Spleen (tissue), 11 donors: Measurements from ENCODE around the gene CIITA. TPM values are rescaled to one million over a fixed set of nuclear protein-coding genes. Genes with fewer than 3 reads are reported as not detected.

Experiments
- DNase-seq: peaks from one replicate; pipeline ENCODE4 v3.0.0-alpha.2; 2020
- H3K27ac ChIP-seq, 8 donors: fragments of 200-600 bp; sonication (generic) in 7 of 8; 1 replicate in 4 of 8; 2 replicates in 4 of 8; pipeline versions ENCODE4 v1.5.0 to v1.8.0; 2016 to 2021; ENCODE audit warnings: inconsistent platforms in 4 of 8, mild to moderate bottlenecking in 4 of 8, moderate library complexity in 1 of 8
- H3K27me3 ChIP-seq, 7 donors: fragments of 200-600 bp; sonication (generic) in 6 of 7; replicated peaks in 1 of 7; 1 replicate in 4 of 7; 2 replicates in 3 of 7; pipeline versions ENCODE4 v1.5.0 to v1.8.0; 2016 to 2021; ENCODE audit warnings: inconsistent platforms in 3 of 7, mild to moderate bottlenecking in 1 of 7
- H3K36me3 ChIP-seq, 6 donors: fragments of 200-600 bp; sonication (generic) in 5 of 6; 1 replicate in 4 of 6; 2 replicates in 2 of 6; pipeline versions ENCODE4 v1.5.0 to v1.8.0; 2016 to 2021; ENCODE audit warnings: inconsistent platforms in 2 of 6
- H3K4me1 ChIP-seq, 6 donors: fragments of 200-600 bp; sonication (generic) in 5 of 6; 1 replicate in 3 of 6; 2 replicates in 3 of 6; pipeline versions ENCODE4 v1.5.0 to v1.8.0; 2016 to 2021; ENCODE audit warnings: inconsistent platforms in 3 of 6
- H3K4me3 ChIP-seq, 8 donors: fragments of 200-600 bp; sonication (generic) in 7 of 8; 1 replicate in 4 of 8; 2 replicates in 4 of 8; pipeline versions ENCODE4 v1.5.0 to v1.8.0; 2016 to 2021; ENCODE audit warnings: inconsistent platforms in 4 of 8, mild to moderate bottlenecking in 4 of 8, moderate library complexity in 2 of 8
- H3K9me3 ChIP-seq, 8 donors: fragments of 200-600 bp; sonication (generic) in 7 of 8; 1 replicate in 4 of 8; 2 replicates in 4 of 8; pipeline versions ENCODE4 v1.5.0 to v1.8.0; 2016 to 2021; ENCODE audit warnings: inconsistent platforms in 4 of 8
- CTCF ChIP-seq, 11 experiments: fragments of 200-600 bp in 7 of 11; fragments of 450-650 bp in 4 of 11; sonication (generic) in 4 of 11; IDR thresholded peaks in 8 of 11; conservative IDR thresholded peaks in 3 of 11; 1 replicate in 7 of 11; 2 replicates in 4 of 11; pipeline versions ENCODE4 v1.4.0 to v1.8.0; 2016 to 2021; ENCODE audit warnings: antibody characterized with exemption in 11 of 11, inconsistent platforms in 4 of 11, mild to moderate bottlenecking in 1 of 11
- POLR2A ChIP-seq, 3 donors: fragments of 450-650 bp; IDR thresholded peaks; one replicate each; pipeline ENCODE4 v1.5.1; 2017; ENCODE audit warnings: antibody characterized with exemption in 3 of 3, mild to moderate bottlenecking in 1 of 3
- POLR2AphosphoS5 ChIP-seq, 3 donors: sonication (generic); formaldehyde crosslinking; IDR thresholded peaks; one replicate each; pipeline ENCODE4 v1.5.1; 2017; ENCODE audit warnings: antibody characterized with exemption in 3 of 3
- WGBS, 5 donors: extraction: QIAGEN DNeasy Blood & Tissue Kit in 3 of 5; methylation state at CpG; one replicate each; pipeline versions ENCODE4 v1.1.5 to v1.1.7; 2013 to 2018; 5-methylcytosine and 5-hydroxymethylcytosine counted together
- intact Hi-C: fragments of 100-400 bp; cut with DNase I; formaldehyde crosslinking; loops from one replicate; pipeline ENCODE4 v1.15.0; 2023; ENCODE audit warnings: low total_unique reads
- polyA plus RNA-seq, 3 donors: library from polyadenylated mRNA; stranded (reverse); fragments of 200-250 nt; gene quantifications; one replicate each; pipeline ENCODE4 v1.2.1, GENCODE V29; 2013
- total RNA-seq, 7 donors: library from RNA; depleted of rRNA in 3 of 7; stranded (reverse); fragments of >200 nt in 3 of 7; fragmentation: NEBNext Ultra II Directional in 4 of 7; extraction: Animal tissue kit (Norgen Biotek cat#: 25700) in 4 of 7; gene quantifications; one replicate each; pipeline versions ENCODE4 v1.1.0 to v1.2.1, GENCODE V29; 2016 to 2021
- donor health status: healthy with polysubstance abuse.
- donor health status: DM: no; HTN: no; CAD: no; lungs with moderate emphysema.
- donor health status: DM: no; HTN: no; CAD: no.
- donor health status: Bipolar disorder and iron deficiency.
- donor health status: healthy.
- donor health status: DM: no; HTN: no; CAD: no.
- donor health status: DM: yes; HTN: yes; CAD: no.

The CIITA gene
- total and polyA plus RNA-seq, 10 donors, result 67.0 to 179 (median 125) TPM

- WGBS, 5 donors, result 92 to 100% (median 96%) methylated on average over 2 of the region's 2 CpGs
These were observed 21.0 kb upstream of the CIITA start for GRCh38 chr16:10856042-10856441.

DNA sequence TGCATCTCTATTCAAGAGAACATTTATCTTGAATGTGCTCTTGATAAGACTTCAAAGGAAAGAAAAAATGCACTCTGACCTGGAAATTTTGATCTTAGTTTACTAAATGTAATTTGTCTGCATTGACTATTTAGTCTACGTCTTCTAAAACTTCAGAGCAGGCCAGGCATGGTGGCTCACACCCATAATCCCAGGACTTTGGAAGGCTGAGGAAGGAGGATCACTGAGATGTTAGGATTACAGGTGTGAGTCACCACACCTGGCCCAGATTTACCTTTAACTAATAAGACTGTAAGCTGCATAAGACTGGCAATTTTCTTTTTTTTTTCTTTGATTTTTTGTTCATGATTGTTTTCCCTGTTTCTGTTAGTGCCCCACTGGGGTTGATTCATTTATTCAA lies 18.8 kb upstream of the CIITA start:
- Histone ChIP-seq H3K27me3 (no peaks in the 10 kb centered on the region), H3K9me3 (no peaks in the 10 kb centered on the region), H3K4me1 (peaks cover 0 to 12% (median 0%) of the 10 kb centered on the region in 6 donors), H3K27ac (no peak overlapping the region), H3K4me3 (no peak overlapping the region), H3K36me3 (no peaks in the 10 kb centered on the region)
- WGBS, 5 donors, result 84 to 97% (median 90%) methylated on average over 1 of the region's 1 CpG
- DNase-seq, result no peak
- TF ChIP-seq POLR2A (IDR thresholded peaks at IDR 0.05) (no peak), POLR2AphosphoS5 (IDR thresholded peaks at IDR 0.05) (no peak), CTCF (IDR thresholded peaks at IDR 0.05 in 8 of 11, conservative IDR thresholded peaks at IDR 0.05 in 3 of 11) (no peak)
- intact Hi-C loops, result no loop called here

More at GRCh38 chr16:10856042-10856441, 21.0 kb upstream of the CIITA start:
- Histone ChIP-seq H3K9me3 (no peaks in the 10 kb centered on the region), H3K27ac (no peak overlapping the region), H3K27me3 (no peaks in the 10 kb centered on the region), H3K4me3 (no peak overlapping the region), H3K36me3 (no peaks in the 10 kb centered on the region), H3K4me1 (peaks cover 0 to 21% (median 19%) of the 10 kb centered on the region in 6 donors)
- TF ChIP-seq POLR2A (IDR thresholded peaks at IDR 0.05), result no peak
- TF ChIP-seq CTCF (IDR thresholded peaks at IDR 0.05 in 8 of 11, conservative IDR thresholded peaks at IDR 0.05 in 3 of 11), result no peak
- no peak for TF ChIP-seq POLR2AphosphoS5 (IDR thresholded peaks at IDR 0.05)
- intact Hi-C loops, result no loop called here
- no peak for DNase-seq

- no peak overlapping the region for H3K27ac ChIP-seq
- H3K36me3 ChIP-seq, result no peaks in the 10 kb centered on the region
- no peak overlapping the region for H3K4me3 ChIP-seq
- TF ChIP-seq POLR2A (IDR thresholded peaks at IDR 0.05), result no peak
- no peak for TF ChIP-seq CTCF (IDR thresholded peaks at IDR 0.05 in 8 of 11, conservative IDR thresholded peaks at IDR 0.05 in 3 of 11)
- TF ChIP-seq POLR2AphosphoS5 (IDR thresholded peaks at IDR 0.05), result no peak
- no peaks in the 10 kb centered on the region for H3K9me3 ChIP-seq
- H3K4me1 ChIP-seq, result peaks cover 0 to 11% (median 0%) of the 10 kb centered on the region in 6 donors
- intact Hi-C loops, result no loop called here
- no peak for DNase-seq
- 48 to 100% (median 68%) methylated on average over 2 of the region's 2 CpGs for WGBS, 5 donors
- no peaks in the 10 kb centered on the region for H3K27me3 ChIP-seq
These were observed 18.0 kb upstream of the CIITA start for GRCh38 chr16:10859020-10859419.

- H3K27me3 ChIP-seq, result no peaks in the 10 kb centered on the region
- no peak overlapping the region for H3K4me3 ChIP-seq
- H3K9me3 ChIP-seq, result no peaks in the 10 kb centered on the region
- DNase-seq, result no peak
- WGBS, 5 donors, result 78 to 89% (median 80%) methylated on average over 6 of the region's 6 CpGs
- H3K27ac ChIP-seq, result no peak overlapping the region
- TF ChIP-seq POLR2A (IDR thresholded peaks at IDR 0.05) (no peak), POLR2AphosphoS5 (IDR thresholded peaks at IDR 0.05) (no peak), CTCF (IDR thresholded peaks at IDR 0.05 in 8 of 11, conservative IDR thresholded peaks at IDR 0.05 in 3 of 11) (no peak)
- intact Hi-C loops, result no loop called here
- no peaks in the 10 kb centered on the region for H3K36me3 ChIP-seq
- H3K4me1 ChIP-seq, result peaks cover 0 to 11% (median 0%) of the 10 kb centered on the region in 6 donors
These were observed 17.3 kb upstream of the CIITA start for GRCh38 chr16:10859658-10860057.
